Ishikawa (cell line): ENCODE measurements around the gene GPR146.
A peak's percentile ranks its signal among the peaks of the same experiment; 100 is the strongest.

ENCODE experiments used
- CEBPB ChIP-seq: IDR thresholded peaks from 2 replicates; pipeline ENCODE4 v1.6.1; 2012
- CREB1 ChIP-seq: IDR thresholded peaks from 2 replicates; pipeline ENCODE4 v1.6.1; 2012; ENCODE audit warnings: low read depth
- EGR1 ChIP-seq: IDR thresholded peaks from 2 replicates; pipeline ENCODE4 v1.6.1; 2012
- EP300 ChIP-seq: IDR thresholded peaks from 2 replicates; pipeline ENCODE4 v1.6.1; 2012; ENCODE audit warnings: borderline replicate concordance
- FOXM1 ChIP-seq: IDR thresholded peaks from 2 replicates; pipeline ENCODE4 v1.6.1; 2012; ENCODE audit warnings: low read depth, borderline replicate concordance
- MAX ChIP-seq: IDR thresholded peaks from 2 replicates; pipeline ENCODE4 v1.6.1; 2012
- NFIC ChIP-seq: IDR thresholded peaks from 2 replicates; pipeline ENCODE4 v1.6.1; 2012
- RAD21 ChIP-seq: IDR thresholded peaks from 2 replicates; pipeline ENCODE4 v1.6.1; 2012; ENCODE audit warnings: low read depth
- REST ChIP-seq: IDR thresholded peaks from 2 replicates; pipeline ENCODE4 v1.6.1; 2012; ENCODE audit warnings: low read depth, mild to moderate bottlenecking
- TAF1 ChIP-seq: IDR thresholded peaks from 2 replicates; pipeline ENCODE4 v1.6.1; 2012; ENCODE audit warnings: low read depth, mild to moderate bottlenecking
- TCF12 ChIP-seq: IDR thresholded peaks from 2 replicates; pipeline ENCODE4 v1.6.1; 2012; ENCODE audit warnings: low read depth
- TEAD4 ChIP-seq: IDR thresholded peaks from 2 replicates; pipeline ENCODE4 v1.6.1; 2012
- USF1 ChIP-seq: IDR thresholded peaks from 2 replicates; pipeline ENCODE4 v1.6.1; 2012
- YY1 ChIP-seq: IDR thresholded peaks from 2 replicates; pipeline ENCODE4 v1.6.1; 2012; ENCODE audit warnings: low read depth
- ZBTB7A ChIP-seq: IDR thresholded peaks from 2 replicates; pipeline ENCODE4 v1.6.1; 2012; ENCODE audit warnings: low read depth

GPR146 gene

GRCh38 chr7:1063361-1063760 lies 19.0 kb downstream of the GPR146 start:
- no peak for TF ChIP-seq FOXM1
- TF ChIP-seq CREB1 = no peak
- no peak for TF ChIP-seq EP300
- TF ChIP-seq TCF12 = no peak
- no peak for TF ChIP-seq CEBPB
- TF ChIP-seq NFIC = no peak
- no peak for TF ChIP-seq ZBTB7A
- TF ChIP-seq TAF1 = no peak
- no peak for TF ChIP-seq RAD21
- no peak for TF ChIP-seq REST
- no peak for TF ChIP-seq YY1
- TF ChIP-seq USF1 = no peak
- TF ChIP-seq MAX = no peak
- TF ChIP-seq TEAD4 = no peak

- no peak for TF ChIP-seq REST
- no peak for TF ChIP-seq NFIC
- no peak for TF ChIP-seq MAX
- TF ChIP-seq CEBPB = no peak
- TF ChIP-seq TAF1 = no peak
- TF ChIP-seq EGR1 = no peak
- no peak for TF ChIP-seq CREB1
- TF ChIP-seq RAD21 = no peak
- no peak for TF ChIP-seq YY1
- no peak for TF ChIP-seq TCF12
- TF ChIP-seq ZBTB7A = no peak
- TF ChIP-seq FOXM1 = no peak
- TF ChIP-seq EP300 = no peak
- TF ChIP-seq TEAD4 = no peak
- no peak for TF ChIP-seq USF1
Observed at GRCh38 chr7:1064581-1064980, 20.2 kb downstream of the GPR146 start.

GRCh38 chr7:1065263-1065584 lies 20.9 kb downstream of the GPR146 start:
- TF ChIP-seq EP300 = no peak
- TF ChIP-seq YY1 = no peak
- TF ChIP-seq CREB1 = no peak
- no peak for TF ChIP-seq TAF1
- no peak for TF ChIP-seq TCF12

GRCh38 chr7:1065585-1066241 lies 21.4 kb downstream of the GPR146 start:
- TF ChIP-seq NFIC (no peak), RAD21 (peak; percentile 85)

- no peak for TF ChIP-seq TAF1
- no peak for TF ChIP-seq TCF12
- TF ChIP-seq MAX = no peak
Observed at GRCh38 chr7:1066242-1066588, 21.9 kb downstream of the GPR146 start.

GRCh38 chr7:1068013-1068412 lies 23.7 kb downstream of the GPR146 start:
- TF ChIP-seq REST (no peak), EP300 (no peak), TAF1 (no peak), MAX (no peak), FOXM1 (no peak), NFIC (no peak), CREB1 (no peak), TEAD4 (no peak), EGR1 (no peak), CEBPB (no peak)
